ENCODE data around the gene ZSCAN2. TPM values are rescaled to one million over a fixed set of nuclear protein-coding genes. Genes with fewer than 3 reads are reported as not detected.

The ZSCAN2 gene
- total and polyA plus RNA-seq, 10 of the 15 experiments (the other 5 are each of a cell fraction or from before 2014, with no cell fraction given), result 2.7 to 13.2 (median 8.6) TPM

DNA sequence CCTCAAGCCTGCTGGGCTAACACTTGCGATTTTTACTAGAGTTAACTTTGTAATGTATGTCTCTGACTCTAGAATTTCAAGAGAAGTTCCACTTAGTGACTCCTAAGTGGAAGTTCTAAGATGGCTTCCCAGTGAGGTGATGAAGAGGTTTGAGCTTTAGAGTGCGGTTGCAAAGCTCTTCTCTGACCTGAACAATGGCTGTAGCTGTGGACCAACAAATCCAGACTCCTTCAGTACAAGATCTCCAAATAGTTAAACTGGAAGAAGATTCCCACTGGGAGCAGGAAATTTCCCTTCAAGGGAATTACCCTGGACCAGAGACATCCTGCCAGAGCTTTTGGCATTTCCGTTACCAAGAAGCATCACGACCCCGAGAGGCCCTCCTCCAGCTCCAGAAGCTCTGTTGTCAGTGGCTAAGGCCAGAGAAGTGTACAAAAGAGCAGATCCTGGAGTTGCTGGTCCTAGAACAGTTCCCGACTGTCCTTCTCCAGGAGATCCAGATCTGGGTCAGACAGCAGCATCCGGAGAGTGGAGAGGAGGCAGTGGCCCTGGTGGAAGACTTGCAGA lies 31.0 kb downstream of the ZSCAN2 start:
- in situ Hi-C loops (cut with MboI), result no loop called here
- Histone ChIP-seq H3K79me2 (ENCODE audit: control insufficient read depth, insufficient read depth, low read length) (no peaks in the 10 kb centered on the region; the same call in 1 of the 2 replicates), H2AFZ (ENCODE audit: control insufficient read depth, low read depth, low read length) (peak overlapping the region; percentile 100), H3K27me3 (replicated peaks in 1 of 2; ENCODE audit: control insufficient read depth in 2 of 2, insufficient read depth in 2 of 2, low read length in 1 of 2) (no peaks in the 10 kb centered on the region), H3K4me2 (ENCODE audit: control insufficient read depth, insufficient read depth) (peak overlapping the region; percentile 85), H3K4me1 (ENCODE audit: control insufficient read depth, insufficient read depth, low read length) (peaks cover 9% of the 10 kb centered on the region), H3K27ac (ENCODE audit: control insufficient read depth, insufficient read depth) (peak overlapping the region; percentile 70), H3K9me3 (replicated peaks; ENCODE audit: control insufficient read depth, insufficient read depth, low read length) (no peaks in the 10 kb centered on the region), H3K9ac (ENCODE audit: control insufficient read depth, insufficient read depth, low read length) (peak overlapping the region; percentile 65), H4K20me1 (ENCODE audit: control insufficient read depth, insufficient read depth) (no peaks in the 10 kb centered on the region), H3K4me3 (peak overlapping the region; percentile 71), H3K36me3 (ENCODE audit: control insufficient read depth in 2 of 2, insufficient read depth in 2 of 2, low read length in 1 of 2) (no peaks in the 10 kb centered on the region)
- intact Hi-C loops (cut with micrococcal nuclease; ENCODE audit: unreplicated experiment), result loop anchor here (2.0 kb wide), 1 partner anchor 33 kb away; no protein-coding TSS in a partner anchor
- WGBS (ENCODE audit: insufficient coverage, insufficient replicate concordance, low lambda C conversion rate, missing lambda C conversion rate), result 23% methylated on average over 7 of the region's 7 CpGs
- FAIRE-seq (no peak), ATAC-seq (peak; percentile 4), DNase-seq (ENCODE audit: low read depth, low spot score) (no peak)
- CTCF ChIA-PET, result interaction anchor here (0.5 to 2.7 kb wide), 6 partner anchors 23 to 528 kb away, joined by 3 to 23 read pairs (median 8); partner anchors contain the start of gene WDR73
- TF ChIP-seq FOXM1 (IDR thresholded peaks at IDR 0.05; ENCODE audit: low read depth, low read length) (no peak), IKZF2 (IDR thresholded peaks at IDR 0.05) (peak; percentile 24 to 37; a peak in 1 of 4 replicates), MTA2 (IDR thresholded peaks at IDR 0.05; ENCODE audit: low read depth) (no peak), SREBF1 (IDR thresholded peaks at IDR 0.05; ENCODE audit: low read length) (no peak), SMAD5 (IDR thresholded peaks at IDR 0.05; ENCODE audit: low read depth) (no peak), YY1 (IDR thresholded peaks at IDR 0.05; ENCODE audit: low read depth, low read length) (peak; percentile 64; the same call in 1 of the 2 replicates), CBX3 (IDR thresholded peaks at IDR 0.05; ENCODE audit: borderline replicate concordance, low read depth) (no peak), EP300 (IDR thresholded peaks at IDR 0.05; ENCODE audit: borderline replicate concordance in 1 of 2, control insufficient read depth in 1 of 2, low read depth in 2 of 2, low read length in 2 of 2) (no peak), TCF3 (IDR thresholded peaks at IDR 0.05; ENCODE audit: borderline replicate concordance, insufficient read depth, low read depth, low read length) (no peak), ZNF207 (IDR thresholded peaks at IDR 0.05; ENCODE audit: borderline replicate concordance) (no peak), MYC (IDR thresholded peaks at IDR 0.05; ENCODE audit: insufficient read depth, insufficient read length, insufficient replicate concordance, low read length, severe bottlenecking) (no peak)
- TF ChIP-seq, protein P1, sequence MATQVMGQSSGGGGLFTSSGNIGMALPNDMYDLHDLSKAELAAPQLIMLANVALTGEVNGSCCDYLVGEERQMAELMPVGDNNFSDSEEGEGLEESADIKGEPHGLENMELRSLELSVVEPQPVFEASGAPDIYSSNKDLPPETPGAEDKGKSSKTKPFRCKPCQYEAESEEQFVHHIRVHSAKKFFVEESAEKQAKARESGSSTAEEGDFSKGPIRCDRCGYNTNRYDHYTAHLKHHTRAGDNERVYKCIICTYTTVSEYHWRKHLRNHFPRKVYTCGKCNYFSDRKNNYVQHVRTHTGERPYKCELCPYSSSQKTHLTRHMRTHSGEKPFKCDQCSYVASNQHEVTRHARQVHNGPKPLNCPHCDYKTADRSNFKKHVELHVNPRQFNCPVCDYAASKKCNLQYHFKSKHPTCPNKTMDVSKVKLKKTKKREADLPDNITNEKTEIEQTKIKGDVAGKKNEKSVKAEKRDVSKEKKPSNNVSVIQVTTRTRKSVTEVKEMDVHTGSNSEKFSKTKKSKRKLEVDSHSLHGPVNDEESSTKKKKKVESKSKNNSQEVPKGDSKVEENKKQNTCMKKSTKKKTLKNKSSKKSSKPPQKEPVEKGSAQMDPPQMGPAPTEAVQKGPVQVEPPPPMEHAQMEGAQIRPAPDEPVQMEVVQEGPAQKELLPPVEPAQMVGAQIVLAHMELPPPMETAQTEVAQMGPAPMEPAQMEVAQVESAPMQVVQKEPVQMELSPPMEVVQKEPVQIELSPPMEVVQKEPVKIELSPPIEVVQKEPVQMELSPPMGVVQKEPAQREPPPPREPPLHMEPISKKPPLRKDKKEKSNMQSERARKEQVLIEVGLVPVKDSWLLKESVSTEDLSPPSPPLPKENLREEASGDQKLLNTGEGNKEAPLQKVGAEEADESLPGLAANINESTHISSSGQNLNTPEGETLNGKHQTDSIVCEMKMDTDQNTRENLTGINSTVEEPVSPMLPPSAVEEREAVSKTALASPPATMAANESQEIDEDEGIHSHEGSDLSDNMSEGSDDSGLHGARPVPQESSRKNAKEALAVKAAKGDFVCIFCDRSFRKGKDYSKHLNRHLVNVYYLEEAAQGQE (IDR thresholded peaks at IDR 0.05; ENCODE audit: low read depth, low read length), result no peak
- TF ChIP-seq, protein P2, sequence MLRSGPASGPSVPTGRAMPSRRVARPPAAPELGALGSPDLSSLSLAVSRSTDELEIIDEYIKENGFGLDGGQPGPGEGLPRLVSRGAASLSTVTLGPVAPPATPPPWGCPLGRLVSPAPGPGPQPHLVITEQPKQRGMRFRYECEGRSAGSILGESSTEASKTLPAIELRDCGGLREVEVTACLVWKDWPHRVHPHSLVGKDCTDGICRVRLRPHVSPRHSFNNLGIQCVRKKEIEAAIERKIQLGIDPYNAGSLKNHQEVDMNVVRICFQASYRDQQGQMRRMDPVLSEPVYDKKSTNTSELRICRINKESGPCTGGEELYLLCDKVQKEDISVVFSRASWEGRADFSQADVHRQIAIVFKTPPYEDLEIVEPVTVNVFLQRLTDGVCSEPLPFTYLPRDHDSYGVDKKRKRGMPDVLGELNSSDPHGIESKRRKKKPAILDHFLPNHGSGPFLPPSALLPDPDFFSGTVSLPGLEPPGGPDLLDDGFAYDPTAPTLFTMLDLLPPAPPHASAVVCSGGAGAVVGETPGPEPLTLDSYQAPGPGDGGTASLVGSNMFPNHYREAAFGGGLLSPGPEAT (IDR thresholded peaks at IDR 0.05; ENCODE audit: low read depth), result 0 out of 2 replicates have a peak, but pooled peaks have one; percentile 40
- RAD21 ChIA-PET (ENCODE audit: unreplicated experiment), result interaction anchor here (0.9 to 3.2 kb wide), 7 partner anchors 22 to 282 kb away, joined by 3 to 18 read pairs (median 6); partner anchors contain the start of gene WDR73
- TSS peak; percentile 84 for BruUV-seq (replicated peaks)
- SMC1A ChIA-PET (ENCODE audit: uncharacterized antibody, unreplicated experiment), result interaction anchor here (0.7 to 4.3 kb wide), 12 partner anchors 22 to 193 kb away, joined by 3 to 22 read pairs (median 4); partner anchors contain the start of genes WDR73 and ZSCAN2
- POLR2A ChIA-PET, result interaction anchor here (0.8 to 1.8 kb wide), 7 partner anchors 17 to 91 kb away, joined by 3 to 6 read pairs (median 5); partner anchors contain the start of genes SEC11A, WDR73 and ZSCAN2

Measured in GM12878 (cell line).